GM18508 (cell line): ENCODE data around the gene RSF1.

Experiments
- ATAC-seq: cut with Tn5 transposase; IDR thresholded peaks from one replicate; pipeline ENCODE4 v1.9.1; 2021; ENCODE audit warnings: moderate number of reproducible peaks; ENCODE audit not compliant: insufficient read depth, unreplicated experiment

Gene RSF1

DNA sequence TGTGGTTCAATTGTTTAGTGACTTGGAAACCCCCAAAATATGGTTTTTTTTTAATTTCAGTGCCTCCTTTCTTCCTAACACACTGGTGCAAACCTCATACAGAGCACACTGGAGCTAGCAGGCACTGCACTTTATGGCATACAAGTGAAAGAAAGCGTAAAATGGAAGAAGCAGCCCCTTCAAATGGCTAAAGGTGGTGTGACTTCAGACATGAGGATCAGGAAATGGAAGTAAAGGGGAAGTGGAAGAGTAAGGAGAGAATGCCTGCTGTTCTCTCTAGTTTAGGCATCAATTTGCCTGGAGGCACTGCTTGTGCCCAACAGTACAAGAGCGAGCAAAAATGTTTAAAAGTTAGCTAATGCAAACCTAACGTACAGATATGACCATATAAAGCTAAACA, 5.7 kb downstream of the RSF1 start:
- no peak for ATAC-seq

DNA sequence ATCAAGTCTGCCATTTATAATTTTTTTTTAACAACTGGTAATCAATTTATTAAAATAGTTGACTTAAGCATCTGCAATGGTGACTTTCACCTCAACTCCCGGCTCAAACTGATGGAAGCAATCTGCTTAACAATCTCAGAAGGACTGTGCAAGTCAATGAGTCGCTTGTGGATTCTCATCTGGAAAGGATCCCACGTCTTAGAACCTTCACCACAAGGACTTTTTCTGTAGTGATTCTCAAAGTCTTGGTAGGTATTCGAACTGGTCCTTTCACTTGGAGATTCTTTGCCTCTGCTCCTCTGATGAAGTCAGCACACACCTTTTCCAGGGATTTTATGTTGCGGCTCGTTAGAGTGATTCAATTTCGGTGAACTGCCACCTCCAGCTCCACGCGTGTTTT, 7.3 kb downstream of the RSF1 start:
- ATAC-seq, result no peak

- ATAC-seq, result no peak
Observed at GRCh38 chr11:77806993-77807392, 13.5 kb downstream of the RSF1 start.

- no peak for ATAC-seq
Observed at GRCh38 chr11:77806415-77806814, 14.1 kb downstream of the RSF1 start.

DNA sequence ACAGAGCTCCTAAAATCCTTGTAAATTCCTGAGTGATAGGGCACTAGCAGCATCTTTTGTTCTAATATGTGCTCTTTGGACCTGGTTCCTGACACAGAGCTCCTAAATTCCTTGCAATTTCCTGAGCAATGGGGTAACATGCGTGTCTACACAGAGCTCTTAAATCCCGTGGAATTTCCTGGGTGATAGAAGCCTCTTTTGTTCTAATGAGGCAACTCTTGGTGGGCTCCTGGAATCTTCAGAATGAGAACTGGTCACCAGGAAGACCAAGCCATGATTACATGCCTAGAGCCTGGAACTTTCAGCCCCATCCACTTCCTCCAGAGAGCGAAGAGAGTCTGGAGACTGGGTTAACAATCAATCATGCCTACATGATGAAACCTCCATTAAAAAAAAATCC, 19.0 kb downstream of the RSF1 start:
- no peak for ATAC-seq

DNA sequence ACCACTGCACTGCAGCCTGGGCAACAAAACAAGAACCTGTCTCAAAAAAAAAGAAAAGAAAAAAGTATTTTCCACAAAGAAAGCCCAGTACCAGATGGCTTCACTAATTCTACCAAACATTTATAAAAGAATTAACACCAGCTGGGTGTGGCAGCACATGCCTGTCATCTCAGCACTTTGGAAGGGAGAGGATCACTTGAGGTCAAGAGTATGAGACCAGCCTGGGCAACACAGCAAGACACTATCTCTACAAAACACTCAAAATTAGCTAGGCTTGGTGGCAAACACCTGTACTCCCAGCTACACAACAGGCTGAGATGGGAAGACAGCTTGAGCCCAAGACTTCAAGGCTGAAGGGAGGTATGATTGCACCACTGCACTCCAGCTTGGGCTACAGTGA, 20.1 kb downstream of the RSF1 start:
- no peak for ATAC-seq

DNA sequence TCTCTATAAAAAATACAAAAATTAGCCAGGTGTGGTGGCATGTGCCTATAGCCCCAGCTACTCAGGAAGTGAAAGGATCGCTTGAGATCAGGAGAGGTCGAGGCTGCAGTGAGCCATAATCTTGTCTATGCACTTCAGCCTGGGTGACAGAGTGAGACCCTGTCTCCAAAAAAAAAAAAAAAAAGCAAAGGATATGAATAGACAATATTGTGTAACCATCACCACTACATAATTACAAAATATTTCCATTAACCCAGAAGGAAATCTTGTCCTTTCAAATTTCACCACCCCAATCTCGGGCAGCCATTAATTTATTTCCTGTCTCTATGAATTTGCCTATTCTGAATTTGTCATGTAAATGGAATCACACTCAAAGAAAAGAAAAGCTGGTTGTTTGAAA, 21.2 kb downstream of the RSF1 start:
- no peak for ATAC-seq

DNA sequence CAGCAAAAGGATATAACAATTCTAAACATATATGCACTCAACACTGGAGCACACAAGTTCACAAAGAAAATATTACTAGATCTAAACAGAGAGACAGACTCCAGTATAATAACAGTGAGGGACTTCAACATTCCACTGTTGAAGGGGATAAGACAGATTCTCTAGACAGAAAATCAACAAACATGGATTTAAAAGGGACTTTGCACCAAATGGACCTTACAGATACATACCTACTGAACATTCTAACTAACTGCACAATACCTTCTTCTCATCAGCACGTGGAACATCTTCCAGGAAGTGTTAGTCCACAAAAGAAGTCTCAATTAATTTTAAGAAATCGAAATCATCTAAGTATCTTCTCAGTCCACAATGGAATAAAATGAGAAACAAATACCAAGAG, 26.6 kb downstream of the RSF1 start:
- no peak for ATAC-seq

DNA sequence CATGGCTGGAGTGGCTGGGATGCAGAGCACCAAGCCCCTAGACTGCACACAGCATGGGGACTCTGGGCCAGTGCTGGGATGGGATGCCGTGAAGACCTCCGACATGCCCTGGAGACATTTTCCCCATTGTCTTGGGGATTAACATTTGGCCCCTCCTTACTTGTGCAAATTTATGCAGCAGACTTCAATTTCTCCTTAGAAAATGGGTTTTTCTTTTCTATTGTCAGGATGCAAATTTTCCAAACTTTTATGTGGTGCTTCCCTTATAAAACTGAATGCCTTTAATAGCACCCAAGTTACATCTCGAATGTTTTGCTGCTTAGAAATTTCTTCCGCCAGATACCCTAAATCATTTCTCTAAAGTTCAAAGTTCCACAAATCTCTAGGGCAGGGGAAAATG, 29.2 kb downstream of the RSF1 start:
- ATAC-seq, result no peak

GRCh38 chr11:77789731-77790476, 30.6 kb downstream of the RSF1 start:
- no peak for ATAC-seq

GRCh38 chr11:77789061-77789730, 31.3 kb downstream of the RSF1 start:
- ATAC-seq, result no peak

- no peak for ATAC-seq
Observed at GRCh38 chr11:77784572-77784971, 36.0 kb downstream of the RSF1 start.

DNA sequence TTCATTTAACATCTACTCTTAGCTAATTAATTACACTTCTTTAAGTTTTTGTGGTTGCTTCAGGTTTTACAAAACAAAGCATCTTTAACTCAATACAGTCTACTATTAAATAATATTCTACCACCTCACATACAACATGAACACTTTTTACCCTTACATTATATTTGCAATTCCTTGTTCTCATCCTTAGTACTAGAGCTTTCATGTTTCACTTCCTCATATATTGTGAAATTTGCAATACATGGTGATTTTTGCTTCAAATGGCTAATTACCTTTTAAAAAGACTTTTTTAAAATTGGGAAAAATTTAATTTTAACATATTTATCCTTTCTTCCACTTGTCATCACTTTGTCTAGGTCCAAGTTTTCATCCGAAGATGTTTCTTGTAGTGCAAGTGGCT, 37.5 kb downstream of the RSF1 start:
- no peak for ATAC-seq

DNA sequence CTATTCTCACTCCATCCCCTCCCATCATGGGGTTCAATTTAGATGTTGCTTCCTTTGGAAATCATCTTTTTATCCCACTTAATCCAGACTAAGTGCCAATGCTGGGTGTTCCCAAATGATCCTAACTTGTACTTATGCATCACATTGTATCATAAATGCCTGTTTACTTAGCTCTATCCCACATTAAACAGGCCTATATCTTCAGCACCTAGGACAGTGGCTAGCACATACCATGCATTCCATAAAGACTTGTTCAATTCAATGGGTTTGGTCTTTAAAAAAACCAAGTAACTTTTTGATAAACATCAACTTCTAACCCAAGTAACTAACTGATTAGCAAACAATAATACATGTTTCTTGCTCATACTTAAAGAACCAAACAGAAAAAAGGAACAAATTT, 40.6 kb downstream of the RSF1 start:
- no peak for ATAC-seq

DNA sequence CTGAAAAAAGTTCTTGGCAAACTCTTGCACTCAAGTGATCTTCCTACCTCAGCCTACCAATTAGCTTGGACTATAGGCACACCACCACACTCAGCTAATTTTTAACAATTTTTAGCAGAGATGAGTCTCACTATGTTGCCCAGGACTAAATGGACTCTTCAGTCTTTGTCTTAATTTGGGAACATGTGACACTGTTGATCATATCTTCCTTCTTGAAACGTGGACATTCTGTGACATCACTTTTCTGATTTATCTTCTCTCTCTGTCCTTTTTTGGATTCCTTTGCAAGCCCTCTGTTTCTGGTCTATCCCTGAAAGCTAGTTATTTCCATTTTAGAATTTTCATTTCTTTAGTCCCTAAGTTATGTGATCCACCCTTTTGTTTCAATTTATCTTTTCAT, 42.0 kb downstream of the RSF1 start:
- no peak for ATAC-seq

GRCh38 chr11:77778118-77778517, 42.4 kb downstream of the RSF1 start:
- no peak for ATAC-seq

DNA sequence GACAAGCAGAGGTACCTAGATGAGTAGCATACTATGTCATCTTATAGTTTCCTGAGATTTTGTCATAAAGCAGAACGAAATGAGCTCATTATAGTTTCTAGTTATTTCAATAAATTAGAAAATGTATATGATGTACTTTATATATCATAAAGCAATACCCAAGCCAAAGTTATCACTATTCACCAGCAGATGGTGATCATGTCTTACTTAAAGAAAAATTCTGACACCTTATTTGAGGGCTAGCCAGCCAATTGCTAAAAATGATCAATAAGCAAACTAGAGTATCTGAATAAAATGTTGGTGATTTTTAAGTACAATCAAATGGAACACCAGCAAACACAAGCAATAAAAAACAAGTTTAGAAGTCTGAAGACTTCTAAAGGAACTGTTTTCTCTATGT, 44.1 kb downstream of the RSF1 start:
- ATAC-seq, result no peak

DNA sequence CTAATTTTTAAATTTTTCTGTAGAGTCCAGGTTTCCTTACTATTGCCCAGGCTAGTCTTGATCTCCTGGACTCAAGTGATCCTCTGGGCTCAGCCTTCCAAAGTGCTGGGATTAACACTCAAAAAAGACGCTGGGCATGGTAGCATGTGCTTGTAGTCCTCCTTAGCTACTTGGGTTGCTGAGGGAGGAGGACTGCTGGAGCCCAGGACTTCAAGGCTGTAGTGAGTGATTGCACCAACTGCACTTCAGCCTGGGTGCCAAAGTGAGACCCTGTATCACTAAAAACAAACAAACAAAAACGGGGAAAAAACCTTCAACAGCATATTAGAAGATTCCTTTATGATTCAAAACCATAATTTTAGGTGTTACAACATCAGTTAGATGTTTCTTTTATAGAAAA, 44.6 kb downstream of the RSF1 start:
- ATAC-seq, result no peak

DNA sequence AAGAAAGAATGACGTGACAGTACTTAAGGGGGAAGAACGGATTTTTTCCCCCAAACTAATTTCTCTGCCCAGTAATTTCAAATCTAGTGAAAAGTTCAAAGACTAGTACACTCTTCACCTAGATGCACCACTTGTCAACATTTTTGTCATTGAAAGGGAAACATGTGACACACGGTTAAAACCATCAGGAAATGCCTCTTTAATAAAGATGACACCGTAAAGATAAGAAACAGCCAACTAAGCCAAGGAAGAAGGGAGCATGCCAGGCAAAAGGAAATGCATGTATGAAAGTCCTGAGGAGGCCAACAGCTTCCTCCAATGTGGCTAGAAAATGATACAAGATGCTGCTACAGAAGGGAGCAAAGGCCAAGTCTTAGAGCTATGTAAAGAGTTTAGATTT, 49.4 kb downstream of the RSF1 start:
- ATAC-seq, result no peak

DNA sequence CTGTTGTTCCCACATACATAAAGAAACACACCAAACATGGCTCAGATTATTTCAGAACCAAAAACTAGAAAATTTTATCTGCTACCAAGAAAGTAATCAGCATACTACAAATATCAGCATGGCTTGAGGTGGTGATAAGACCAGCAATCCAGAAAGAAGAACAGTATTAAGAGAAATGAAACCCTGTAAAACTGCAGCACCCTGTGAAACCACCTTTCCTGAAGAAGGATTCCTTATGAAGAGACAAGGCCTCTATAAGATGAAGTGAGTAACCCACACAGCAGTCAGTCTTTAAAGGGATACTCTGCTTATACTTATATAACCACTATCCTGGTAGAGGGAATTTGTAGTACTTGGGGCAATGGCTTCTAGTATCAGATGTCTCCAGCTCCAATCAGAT, 49.9 kb downstream of the RSF1 start:
- ATAC-seq, result no peak

DNA sequence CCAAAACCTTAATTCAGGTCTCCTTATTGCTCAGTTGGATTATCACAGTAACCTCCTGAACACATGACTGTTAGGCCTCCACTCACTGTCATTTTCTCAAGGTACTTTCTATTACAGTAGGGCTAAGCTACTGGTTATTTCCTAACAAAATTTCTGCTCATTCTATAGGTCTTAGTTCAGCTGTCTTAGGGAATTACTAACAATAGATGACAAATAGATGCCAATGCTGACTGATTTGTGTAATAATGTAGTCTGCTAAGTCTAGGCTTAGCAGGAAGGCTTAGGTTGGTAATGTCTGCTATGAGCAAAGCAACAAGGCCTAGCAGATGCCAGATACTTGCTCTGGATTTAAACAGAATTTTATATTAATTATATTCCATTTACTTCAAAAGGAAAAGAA, 58.1 kb downstream of the RSF1 start:
- ATAC-seq, result no peak

- ATAC-seq, result no peak
Observed at GRCh38 chr11:77761491-77761890, 59.0 kb downstream of the RSF1 start.
